Ishikawa (cell line): Measurements from ENCODE around the gene ATF2.

Source experiments
- CREB1 ChIP-seq: IDR thresholded peaks from 2 replicates; pipeline ENCODE4 v1.6.1; 2012; ENCODE audit warnings: low read depth
- EGR1 ChIP-seq: IDR thresholded peaks from 2 replicates; pipeline ENCODE4 v1.6.1; 2012
- EP300 ChIP-seq: IDR thresholded peaks from 2 replicates; pipeline ENCODE4 v1.6.1; 2012; ENCODE audit warnings: borderline replicate concordance
- FOXM1 ChIP-seq: IDR thresholded peaks from 2 replicates; pipeline ENCODE4 v1.6.1; 2012; ENCODE audit warnings: low read depth, borderline replicate concordance
- MAX ChIP-seq: IDR thresholded peaks from 2 replicates; pipeline ENCODE4 v1.6.1; 2012
- RAD21 ChIP-seq: IDR thresholded peaks from 2 replicates; pipeline ENCODE4 v1.6.1; 2012; ENCODE audit warnings: low read depth
- TAF1 ChIP-seq: IDR thresholded peaks from 2 replicates; pipeline ENCODE4 v1.6.1; 2012; ENCODE audit warnings: low read depth, mild to moderate bottlenecking
- TCF12 ChIP-seq: IDR thresholded peaks from 2 replicates; pipeline ENCODE4 v1.6.1; 2012; ENCODE audit warnings: low read depth
- YY1 ChIP-seq: IDR thresholded peaks from 2 replicates; pipeline ENCODE4 v1.6.1; 2012; ENCODE audit warnings: low read depth
- TF ChIP-seq, protein P1 (sequence below): IDR thresholded peaks from 2 replicates; pipeline ENCODE4 v1.6.1; 2012; ENCODE audit warnings: low read depth, mild to moderate bottlenecking
- TF ChIP-seq, protein P2 (sequence below): IDR thresholded peaks from 2 replicates; pipeline ENCODE4 v1.6.1; 2012

DNA sequence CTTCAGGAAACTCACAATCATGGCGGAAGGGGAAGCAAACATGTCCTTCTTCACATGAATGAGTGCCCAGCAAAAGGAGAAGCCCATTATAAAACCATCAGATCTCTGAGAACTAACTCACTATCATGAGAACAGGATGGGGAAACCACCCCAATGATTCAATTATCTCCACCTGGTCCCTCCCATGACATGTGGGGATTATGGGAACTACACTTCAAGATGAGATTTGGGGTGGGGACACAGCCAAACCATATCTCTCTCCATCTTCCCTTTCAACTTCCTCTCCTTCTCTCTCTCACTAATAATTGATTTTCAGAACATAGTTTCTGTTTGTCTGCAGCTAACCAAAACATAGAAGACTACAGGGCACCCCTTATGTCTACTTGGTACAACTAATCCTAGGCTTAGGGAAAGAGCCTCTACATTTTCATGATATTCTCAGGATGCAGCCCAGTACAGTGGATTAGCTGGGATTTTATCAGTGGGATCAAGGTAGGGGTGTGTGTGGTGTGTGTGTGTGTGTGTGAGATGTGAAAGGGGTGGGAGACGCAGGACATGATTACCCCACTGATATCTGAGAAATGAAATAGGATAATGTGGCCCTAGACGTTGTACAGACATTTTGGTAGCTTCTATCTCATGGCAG lies 2.8 kb upstream of the ATF2 start:
- TF ChIP-seq MAX (no peak), TAF1 (no peak), EP300 (no peak), TCF12 (no peak), CREB1 (no peak), RAD21 (no peak), YY1 (no peak), EGR1 (no peak), FOXM1 (no peak)
- TF ChIP-seq, protein P1, sequence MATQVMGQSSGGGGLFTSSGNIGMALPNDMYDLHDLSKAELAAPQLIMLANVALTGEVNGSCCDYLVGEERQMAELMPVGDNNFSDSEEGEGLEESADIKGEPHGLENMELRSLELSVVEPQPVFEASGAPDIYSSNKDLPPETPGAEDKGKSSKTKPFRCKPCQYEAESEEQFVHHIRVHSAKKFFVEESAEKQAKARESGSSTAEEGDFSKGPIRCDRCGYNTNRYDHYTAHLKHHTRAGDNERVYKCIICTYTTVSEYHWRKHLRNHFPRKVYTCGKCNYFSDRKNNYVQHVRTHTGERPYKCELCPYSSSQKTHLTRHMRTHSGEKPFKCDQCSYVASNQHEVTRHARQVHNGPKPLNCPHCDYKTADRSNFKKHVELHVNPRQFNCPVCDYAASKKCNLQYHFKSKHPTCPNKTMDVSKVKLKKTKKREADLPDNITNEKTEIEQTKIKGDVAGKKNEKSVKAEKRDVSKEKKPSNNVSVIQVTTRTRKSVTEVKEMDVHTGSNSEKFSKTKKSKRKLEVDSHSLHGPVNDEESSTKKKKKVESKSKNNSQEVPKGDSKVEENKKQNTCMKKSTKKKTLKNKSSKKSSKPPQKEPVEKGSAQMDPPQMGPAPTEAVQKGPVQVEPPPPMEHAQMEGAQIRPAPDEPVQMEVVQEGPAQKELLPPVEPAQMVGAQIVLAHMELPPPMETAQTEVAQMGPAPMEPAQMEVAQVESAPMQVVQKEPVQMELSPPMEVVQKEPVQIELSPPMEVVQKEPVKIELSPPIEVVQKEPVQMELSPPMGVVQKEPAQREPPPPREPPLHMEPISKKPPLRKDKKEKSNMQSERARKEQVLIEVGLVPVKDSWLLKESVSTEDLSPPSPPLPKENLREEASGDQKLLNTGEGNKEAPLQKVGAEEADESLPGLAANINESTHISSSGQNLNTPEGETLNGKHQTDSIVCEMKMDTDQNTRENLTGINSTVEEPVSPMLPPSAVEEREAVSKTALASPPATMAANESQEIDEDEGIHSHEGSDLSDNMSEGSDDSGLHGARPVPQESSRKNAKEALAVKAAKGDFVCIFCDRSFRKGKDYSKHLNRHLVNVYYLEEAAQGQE, result no peak
- TF ChIP-seq, protein P2, sequence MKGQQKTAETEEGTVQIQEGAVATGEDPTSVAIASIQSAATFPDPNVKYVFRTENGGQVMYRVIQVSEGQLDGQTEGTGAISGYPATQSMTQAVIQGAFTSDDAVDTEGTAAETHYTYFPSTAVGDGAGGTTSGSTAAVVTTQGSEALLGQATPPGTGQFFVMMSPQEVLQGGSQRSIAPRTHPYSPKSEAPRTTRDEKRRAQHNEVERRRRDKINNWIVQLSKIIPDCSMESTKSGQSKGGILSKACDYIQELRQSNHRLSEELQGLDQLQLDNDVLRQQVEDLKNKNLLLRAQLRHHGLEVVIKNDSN, result no peak
